GM21786 (cell line): ENCODE results near the gene SLC15A5.

Experiments used
- ATAC-seq: cut with Tn5 transposase; IDR thresholded peaks from one replicate; pipeline ENCODE4 v1.9.1; 2021; ENCODE audit not compliant: unreplicated experiment

Gene SLC15A5

GRCh38 chr12:16184681-16185080 lies 92.8 kb downstream of the SLC15A5 start:
- no peak for ATAC-seq

- ATAC-seq, result no peak
These were observed 93.9 kb downstream of the SLC15A5 start for GRCh38 chr12:16183541-16183940.

GRCh38 chr12:16175840-16176239 lies 101.6 kb downstream of the SLC15A5 start:
- no peak for ATAC-seq

GRCh38 chr12:16174282-16174681 lies 103.2 kb downstream of the SLC15A5 start:
- ATAC-seq, result no peak

GRCh38 chr12:16171348-16171747 lies 106.1 kb downstream of the SLC15A5 start:
- ATAC-seq, result no peak

- no peak for ATAC-seq
These were observed 109.4 kb downstream of the SLC15A5 start for GRCh38 chr12:16168078-16168477.

- ATAC-seq, result no peak
These were observed 110.7 kb downstream of the SLC15A5 start for GRCh38 chr12:16166563-16167470.

DNA sequence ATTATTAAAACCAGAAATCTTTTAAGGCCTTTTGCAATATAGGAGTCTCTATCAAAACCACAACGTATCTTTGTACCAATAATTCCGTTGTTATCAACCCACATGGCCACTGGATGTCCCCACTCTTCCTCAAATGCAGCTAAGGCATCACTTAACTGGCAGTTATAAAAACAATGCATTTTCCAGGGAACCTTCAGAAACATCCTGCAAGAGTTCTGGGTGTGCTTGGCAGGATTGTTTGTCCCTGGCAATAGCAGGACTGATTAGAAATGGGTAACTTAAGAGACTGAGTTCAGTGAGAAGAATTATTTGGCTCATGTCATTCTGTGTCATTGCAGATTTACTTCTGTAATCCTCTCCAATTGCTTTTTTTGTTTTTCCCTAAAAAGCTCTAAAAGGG lies 112.0 kb downstream of the SLC15A5 start:
- ATAC-seq, result no peak

- ATAC-seq, result no peak
These were observed 113.6 kb downstream of the SLC15A5 start for GRCh38 chr12:16163901-16164300.

GRCh38 chr12:16163146-16163545 lies 114.3 kb downstream of the SLC15A5 start:
- no peak for ATAC-seq

- no peak for ATAC-seq
These were observed 117.9 kb downstream of the SLC15A5 start for GRCh38 chr12:16159571-16159970.

DNA sequence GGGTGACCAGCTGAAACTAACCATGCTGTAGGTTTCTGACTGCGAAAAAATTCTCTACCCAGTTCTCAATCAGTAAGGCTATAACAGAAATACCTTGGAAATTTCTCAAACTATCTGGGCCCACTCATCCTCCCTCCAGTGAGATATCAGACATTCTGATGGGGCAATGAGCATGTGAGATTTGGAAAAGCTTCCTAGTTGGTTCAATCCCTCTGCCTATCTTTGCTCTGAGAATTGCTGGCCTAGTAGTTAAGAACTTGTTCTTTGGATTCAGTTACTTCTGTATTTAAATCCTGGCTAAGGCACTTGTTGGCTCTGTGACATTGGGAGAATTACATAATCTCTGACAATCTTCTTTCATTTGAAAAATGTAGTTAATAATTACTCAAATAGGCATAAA lies 119.4 kb downstream of the SLC15A5 start:
- no peak for ATAC-seq

DNA sequence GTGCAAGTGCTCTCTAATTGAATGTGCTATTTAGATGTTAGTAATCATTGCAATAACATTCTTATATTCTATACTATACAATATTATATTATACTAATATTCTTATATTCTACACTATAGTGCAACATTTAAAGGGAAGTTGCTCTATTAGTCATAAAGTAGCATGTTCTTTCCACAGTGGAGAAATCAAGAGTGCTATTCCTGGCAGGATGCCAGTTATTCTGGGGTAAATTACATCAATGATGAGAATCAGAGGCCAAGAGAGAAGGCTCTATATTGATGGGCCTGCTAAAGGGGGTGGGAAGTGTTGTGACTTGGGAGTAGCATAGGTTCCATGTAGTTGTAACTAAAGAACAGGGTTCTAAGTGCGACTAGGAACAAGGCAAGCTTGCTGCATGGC lies 121.5 kb downstream of the SLC15A5 start:
- no peak for ATAC-seq

- no peak for ATAC-seq
These were observed 122.5 kb downstream of the SLC15A5 start for GRCh38 chr12:16154990-16155389.

- no peak for ATAC-seq
These were observed 124.4 kb downstream of the SLC15A5 start for GRCh38 chr12:16152885-16153673.

- ATAC-seq, result no peak
These were observed 127.2 kb downstream of the SLC15A5 start for GRCh38 chr12:16150276-16150675.

DNA sequence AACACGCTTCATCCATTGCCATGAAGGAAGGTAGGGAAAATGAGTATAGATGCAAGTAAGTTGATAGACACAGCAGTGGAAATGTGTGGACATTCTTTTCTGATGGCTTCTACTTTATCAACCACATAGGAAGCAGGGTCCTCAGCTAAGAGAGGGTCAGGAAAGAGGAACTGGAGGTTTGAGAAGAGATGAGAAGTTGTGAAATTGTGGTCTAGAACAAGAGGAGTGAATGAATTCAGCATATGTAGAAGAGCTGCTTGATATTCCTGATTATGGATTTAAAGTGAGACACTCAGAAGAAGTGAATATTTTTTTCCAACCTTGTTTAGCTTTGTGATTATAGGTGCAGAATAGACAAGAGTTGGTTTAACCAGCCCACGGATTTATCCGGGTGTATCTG lies 128.5 kb downstream of the SLC15A5 start:
- ATAC-seq, result no peak
